H1 (cell line): Measurements from ENCODE around the gene C5. TPM values are rescaled to one million over a fixed set of nuclear protein-coding genes. Genes with fewer than 3 reads are reported as not detected.

Experiments used
- JUN ChIP-seq: IDR thresholded peaks from 2 replicates; pipeline ENCODE4 v1.6.1; 2011; ENCODE audit warnings: low read depth, mild to moderate bottlenecking, improper control_type of control experiment, low read length
- JUND ChIP-seq: IDR thresholded peaks from 2 replicates; pipeline ENCODE4 v1.6.1; 2011; ENCODE audit warnings: mild to moderate bottlenecking, improper control_type of control experiment, low read length
- RAD21 ChIP-seq, 2 experiments: IDR thresholded peaks in 1 of 2; conservative IDR thresholded peaks in 1 of 2; 2 replicates each; pipeline ENCODE4 v1.6.1; 2011; ENCODE audit warnings: low read depth in 2 of 2, low read length in 2 of 2, improper control_type of control experiment in 1 of 2, inconsistent platforms in 1 of 2, mild to moderate bottlenecking in 1 of 2, moderate library complexity in 1 of 2
- SP2 ChIP-seq: IDR thresholded peaks from 2 replicates; pipeline ENCODE4 v1.6.1; 2012; ENCODE audit warnings: mild to moderate bottlenecking, low read length, inconsistent platforms
- SRF ChIP-seq: IDR thresholded peaks from 2 replicates; pipeline ENCODE4 v1.6.1; 2011; ENCODE audit warnings: mild to moderate bottlenecking, low read depth, low read length, moderate library complexity
- TAF1 ChIP-seq: IDR thresholded peaks from 2 replicates; pipeline ENCODE4 v1.6.1; 2011; ENCODE audit warnings: mild to moderate bottlenecking, low read depth, low read length
- ZNF274 ChIP-seq: IDR thresholded peaks from 2 replicates; pipeline ENCODE4 v1.7.0; 2012; ENCODE audit warnings: low read length, borderline replicate concordance; ENCODE audit errors: extremely low read depth
- polyA plus RNA-seq, 7 experiments: library from polyadenylated mRNA; depleted of rRNA in 3 of 7; stranded (reverse) in 5 of 7; unstranded in 2 of 7; fragments of >200 nt in 5 of 7; fragments of 200-250 nt in 2 of 7; gene quantifications; 1 replicate in 5 of 7; 2 replicates in 1 of 7; 4 replicates in 1 of 7; pipeline versions ENCODE4 v1.2.1 to v1.2.3, GENCODE V29; 2011 to 2013; ENCODE audit warnings: missing spikeins in 2 of 7, mixed read lengths in 2 of 7
- total RNA-seq: library from RNA; stranded (reverse); fragmentation: NEBNext Ultra II Directional; extraction: Animal tissue kit (Norgen Biotek cat#: 25700); gene quantifications from 2 replicates; pipeline ENCODE4 v1.2.1, GENCODE V29; 2021
- TF ChIP-seq, protein P1 (sequence below): fragments of 300-600 bp; sonication (generic); IDR thresholded peaks from 2 replicates; pipeline ENCODE4 v1.7.1; 2012; ENCODE audit warnings: low read length, moderate library complexity, mild to moderate bottlenecking, inconsistent platforms; ENCODE audit not compliant: insufficient replicate concordance
- TF ChIP-seq, protein P2 (sequence below), 3 experiments: IDR thresholded peaks; 1 replicate in 2 of 3; 2 replicates in 1 of 3; pipeline versions ENCODE4 v1.5.1 to v1.6.1; 2011; ENCODE audit warnings: low read length in 3 of 3, mild to moderate bottlenecking in 3 of 3, inconsistent platforms in 2 of 3, low read depth in 1 of 3, moderate library complexity in 1 of 3; ENCODE audit not compliant: insufficient read depth in 1 of 3; ENCODE audit errors: control extremely low read depth in 1 of 3

The C5 gene
- total and polyA plus RNA-seq, 2 of the 8 experiments (the other 6 are each of a cell fraction or from before 2014, with no cell fraction given): 0.24 to 0.35 TPM

GRCh38 chr9:120997502-120997901 lies 52.6 kb downstream of the C5 start (continued):
- TF ChIP-seq, protein P1, sequence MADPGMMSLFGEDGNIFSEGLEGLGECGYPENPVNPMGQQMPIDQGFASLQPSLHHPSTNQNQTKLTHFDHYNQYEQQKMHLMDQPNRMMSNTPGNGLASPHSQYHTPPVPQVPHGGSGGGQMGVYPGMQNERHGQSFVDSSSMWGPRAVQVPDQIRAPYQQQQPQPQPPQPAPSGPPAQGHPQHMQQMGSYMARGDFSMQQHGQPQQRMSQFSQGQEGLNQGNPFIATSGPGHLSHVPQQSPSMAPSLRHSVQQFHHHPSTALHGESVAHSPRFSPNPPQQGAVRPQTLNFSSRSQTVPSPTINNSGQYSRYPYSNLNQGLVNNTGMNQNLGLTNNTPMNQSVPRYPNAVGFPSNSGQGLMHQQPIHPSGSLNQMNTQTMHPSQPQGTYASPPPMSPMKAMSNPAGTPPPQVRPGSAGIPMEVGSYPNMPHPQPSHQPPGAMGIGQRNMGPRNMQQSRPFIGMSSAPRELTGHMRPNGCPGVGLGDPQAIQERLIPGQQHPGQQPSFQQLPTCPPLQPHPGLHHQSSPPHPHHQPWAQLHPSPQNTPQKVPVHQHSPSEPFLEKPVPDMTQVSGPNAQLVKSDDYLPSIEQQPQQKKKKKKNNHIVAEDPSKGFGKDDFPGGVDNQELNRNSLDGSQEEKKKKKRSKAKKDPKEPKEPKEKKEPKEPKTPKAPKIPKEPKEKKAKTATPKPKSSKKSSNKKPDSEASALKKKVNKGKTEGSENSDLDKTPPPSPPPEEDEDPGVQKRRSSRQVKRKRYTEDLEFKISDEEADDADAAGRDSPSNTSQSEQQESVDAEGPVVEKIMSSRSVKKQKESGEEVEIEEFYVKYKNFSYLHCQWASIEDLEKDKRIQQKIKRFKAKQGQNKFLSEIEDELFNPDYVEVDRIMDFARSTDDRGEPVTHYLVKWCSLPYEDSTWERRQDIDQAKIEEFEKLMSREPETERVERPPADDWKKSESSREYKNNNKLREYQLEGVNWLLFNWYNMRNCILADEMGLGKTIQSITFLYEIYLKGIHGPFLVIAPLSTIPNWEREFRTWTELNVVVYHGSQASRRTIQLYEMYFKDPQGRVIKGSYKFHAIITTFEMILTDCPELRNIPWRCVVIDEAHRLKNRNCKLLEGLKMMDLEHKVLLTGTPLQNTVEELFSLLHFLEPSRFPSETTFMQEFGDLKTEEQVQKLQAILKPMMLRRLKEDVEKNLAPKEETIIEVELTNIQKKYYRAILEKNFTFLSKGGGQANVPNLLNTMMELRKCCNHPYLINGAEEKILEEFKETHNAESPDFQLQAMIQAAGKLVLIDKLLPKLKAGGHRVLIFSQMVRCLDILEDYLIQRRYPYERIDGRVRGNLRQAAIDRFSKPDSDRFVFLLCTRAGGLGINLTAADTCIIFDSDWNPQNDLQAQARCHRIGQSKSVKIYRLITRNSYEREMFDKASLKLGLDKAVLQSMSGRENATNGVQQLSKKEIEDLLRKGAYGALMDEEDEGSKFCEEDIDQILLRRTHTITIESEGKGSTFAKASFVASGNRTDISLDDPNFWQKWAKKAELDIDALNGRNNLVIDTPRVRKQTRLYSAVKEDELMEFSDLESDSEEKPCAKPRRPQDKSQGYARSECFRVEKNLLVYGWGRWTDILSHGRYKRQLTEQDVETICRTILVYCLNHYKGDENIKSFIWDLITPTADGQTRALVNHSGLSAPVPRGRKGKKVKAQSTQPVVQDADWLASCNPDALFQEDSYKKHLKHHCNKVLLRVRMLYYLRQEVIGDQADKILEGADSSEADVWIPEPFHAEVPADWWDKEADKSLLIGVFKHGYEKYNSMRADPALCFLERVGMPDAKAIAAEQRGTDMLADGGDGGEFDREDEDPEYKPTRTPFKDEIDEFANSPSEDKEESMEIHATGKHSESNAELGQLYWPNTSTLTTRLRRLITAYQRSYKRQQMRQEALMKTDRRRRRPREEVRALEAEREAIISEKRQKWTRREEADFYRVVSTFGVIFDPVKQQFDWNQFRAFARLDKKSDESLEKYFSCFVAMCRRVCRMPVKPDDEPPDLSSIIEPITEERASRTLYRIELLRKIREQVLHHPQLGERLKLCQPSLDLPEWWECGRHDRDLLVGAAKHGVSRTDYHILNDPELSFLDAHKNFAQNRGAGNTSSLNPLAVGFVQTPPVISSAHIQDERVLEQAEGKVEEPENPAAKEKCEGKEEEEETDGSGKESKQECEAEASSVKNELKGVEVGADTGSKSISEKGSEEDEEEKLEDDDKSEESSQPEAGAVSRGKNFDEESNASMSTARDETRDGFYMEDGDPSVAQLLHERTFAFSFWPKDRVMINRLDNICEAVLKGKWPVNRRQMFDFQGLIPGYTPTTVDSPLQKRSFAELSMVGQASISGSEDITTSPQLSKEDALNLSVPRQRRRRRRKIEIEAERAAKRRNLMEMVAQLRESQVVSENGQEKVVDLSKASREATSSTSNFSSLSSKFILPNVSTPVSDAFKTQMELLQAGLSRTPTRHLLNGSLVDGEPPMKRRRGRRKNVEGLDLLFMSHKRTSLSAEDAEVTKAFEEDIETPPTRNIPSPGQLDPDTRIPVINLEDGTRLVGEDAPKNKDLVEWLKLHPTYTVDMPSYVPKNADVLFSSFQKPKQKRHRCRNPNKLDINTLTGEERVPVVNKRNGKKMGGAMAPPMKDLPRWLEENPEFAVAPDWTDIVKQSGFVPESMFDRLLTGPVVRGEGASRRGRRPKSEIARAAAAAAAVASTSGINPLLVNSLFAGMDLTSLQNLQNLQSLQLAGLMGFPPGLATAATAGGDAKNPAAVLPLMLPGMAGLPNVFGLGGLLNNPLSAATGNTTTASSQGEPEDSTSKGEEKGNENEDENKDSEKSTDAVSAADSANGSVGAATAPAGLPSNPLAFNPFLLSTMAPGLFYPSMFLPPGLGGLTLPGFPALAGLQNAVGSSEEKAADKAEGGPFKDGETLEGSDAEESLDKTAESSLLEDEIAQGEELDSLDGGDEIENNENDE: no peak
- TF ChIP-seq SP2 (no peak), ZNF274 (no peak), JUN (no peak), SRF (no peak), TAF1 (no peak), JUND (no peak), RAD21 (IDR thresholded peaks at IDR 0.05 in 1 of 2, conservative IDR thresholded peaks at IDR 0.05 in 1 of 2; ENCODE audit: low read depth in 2 of 2, low read length in 2 of 2) (no peak)
- TF ChIP-seq, protein P2, sequence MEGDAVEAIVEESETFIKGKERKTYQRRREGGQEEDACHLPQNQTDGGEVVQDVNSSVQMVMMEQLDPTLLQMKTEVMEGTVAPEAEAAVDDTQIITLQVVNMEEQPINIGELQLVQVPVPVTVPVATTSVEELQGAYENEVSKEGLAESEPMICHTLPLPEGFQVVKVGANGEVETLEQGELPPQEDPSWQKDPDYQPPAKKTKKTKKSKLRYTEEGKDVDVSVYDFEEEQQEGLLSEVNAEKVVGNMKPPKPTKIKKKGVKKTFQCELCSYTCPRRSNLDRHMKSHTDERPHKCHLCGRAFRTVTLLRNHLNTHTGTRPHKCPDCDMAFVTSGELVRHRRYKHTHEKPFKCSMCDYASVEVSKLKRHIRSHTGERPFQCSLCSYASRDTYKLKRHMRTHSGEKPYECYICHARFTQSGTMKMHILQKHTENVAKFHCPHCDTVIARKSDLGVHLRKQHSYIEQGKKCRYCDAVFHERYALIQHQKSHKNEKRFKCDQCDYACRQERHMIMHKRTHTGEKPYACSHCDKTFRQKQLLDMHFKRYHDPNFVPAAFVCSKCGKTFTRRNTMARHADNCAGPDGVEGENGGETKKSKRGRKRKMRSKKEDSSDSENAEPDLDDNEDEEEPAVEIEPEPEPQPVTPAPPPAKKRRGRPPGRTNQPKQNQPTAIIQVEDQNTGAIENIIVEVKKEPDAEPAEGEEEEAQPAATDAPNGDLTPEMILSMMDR (IDR thresholded peaks at IDR 0.05; ENCODE audit: control extremely low read depth in 1 of 3, insufficient read depth in 1 of 3, low read depth in 1 of 3, low read length in 3 of 3): no peak
